ENCODE measurements around the gene FOXL3.

Gene FOXL3

DNA sequence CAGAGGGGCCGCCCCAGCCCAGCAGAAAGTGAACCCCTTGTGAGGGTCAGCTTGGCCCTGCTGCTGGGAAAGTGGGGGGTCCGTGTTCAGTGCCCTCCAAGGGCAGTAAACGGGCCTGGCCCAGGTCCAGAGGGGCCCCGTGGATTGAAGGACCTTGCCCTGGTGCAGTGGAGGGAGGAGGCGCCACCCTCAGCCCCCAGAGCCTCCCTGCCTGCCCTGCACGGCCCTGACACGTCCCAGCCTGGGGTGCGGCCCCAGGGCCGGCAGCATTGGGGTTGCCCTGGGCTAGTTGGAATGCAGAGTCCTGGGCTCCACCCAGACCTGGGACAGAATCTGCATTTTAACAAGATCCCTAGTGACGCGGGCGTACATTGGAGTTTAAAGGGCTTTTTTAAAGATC lies 42.8 kb upstream of the FOXL3 start:
- TF ChIP-seq, protein P1, sequence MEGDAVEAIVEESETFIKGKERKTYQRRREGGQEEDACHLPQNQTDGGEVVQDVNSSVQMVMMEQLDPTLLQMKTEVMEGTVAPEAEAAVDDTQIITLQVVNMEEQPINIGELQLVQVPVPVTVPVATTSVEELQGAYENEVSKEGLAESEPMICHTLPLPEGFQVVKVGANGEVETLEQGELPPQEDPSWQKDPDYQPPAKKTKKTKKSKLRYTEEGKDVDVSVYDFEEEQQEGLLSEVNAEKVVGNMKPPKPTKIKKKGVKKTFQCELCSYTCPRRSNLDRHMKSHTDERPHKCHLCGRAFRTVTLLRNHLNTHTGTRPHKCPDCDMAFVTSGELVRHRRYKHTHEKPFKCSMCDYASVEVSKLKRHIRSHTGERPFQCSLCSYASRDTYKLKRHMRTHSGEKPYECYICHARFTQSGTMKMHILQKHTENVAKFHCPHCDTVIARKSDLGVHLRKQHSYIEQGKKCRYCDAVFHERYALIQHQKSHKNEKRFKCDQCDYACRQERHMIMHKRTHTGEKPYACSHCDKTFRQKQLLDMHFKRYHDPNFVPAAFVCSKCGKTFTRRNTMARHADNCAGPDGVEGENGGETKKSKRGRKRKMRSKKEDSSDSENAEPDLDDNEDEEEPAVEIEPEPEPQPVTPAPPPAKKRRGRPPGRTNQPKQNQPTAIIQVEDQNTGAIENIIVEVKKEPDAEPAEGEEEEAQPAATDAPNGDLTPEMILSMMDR (IDR thresholded peaks at IDR 0.05) = no peak
- no peak for TF ChIP-seq ZFX (IDR thresholded peaks at IDR 0.05; ENCODE audit: borderline replicate concordance)
- H3K27ac ChIP-seq = no peak overlapping the region

DNA sequence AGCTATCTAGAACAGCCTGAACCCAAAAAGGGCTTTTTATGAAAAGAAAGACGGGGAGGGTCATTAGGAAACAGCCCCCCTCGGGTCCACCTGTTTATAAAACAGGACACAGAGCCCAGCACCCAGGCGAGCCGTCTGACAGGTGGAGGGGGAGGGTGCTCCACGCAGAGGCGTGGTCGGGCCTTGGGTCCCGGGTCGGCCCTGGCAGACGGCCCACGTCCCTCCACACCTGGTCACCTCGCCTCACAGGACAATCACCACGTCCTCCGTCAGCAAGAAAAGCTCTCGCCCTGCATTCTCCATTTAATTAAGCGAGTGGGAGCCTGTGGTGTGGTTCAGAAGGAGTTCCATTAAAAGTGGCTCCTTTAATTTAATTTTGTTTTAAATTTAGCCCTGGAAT lies 42.3 kb upstream of the FOXL3 start:
- TF ChIP-seq, protein P1 (IDR thresholded peaks at IDR 0.05) = no peak
- TF ChIP-seq ZFX (IDR thresholded peaks at IDR 0.05; ENCODE audit: borderline replicate concordance) = no peak
- H3K27ac ChIP-seq = no peak overlapping the region

DNA sequence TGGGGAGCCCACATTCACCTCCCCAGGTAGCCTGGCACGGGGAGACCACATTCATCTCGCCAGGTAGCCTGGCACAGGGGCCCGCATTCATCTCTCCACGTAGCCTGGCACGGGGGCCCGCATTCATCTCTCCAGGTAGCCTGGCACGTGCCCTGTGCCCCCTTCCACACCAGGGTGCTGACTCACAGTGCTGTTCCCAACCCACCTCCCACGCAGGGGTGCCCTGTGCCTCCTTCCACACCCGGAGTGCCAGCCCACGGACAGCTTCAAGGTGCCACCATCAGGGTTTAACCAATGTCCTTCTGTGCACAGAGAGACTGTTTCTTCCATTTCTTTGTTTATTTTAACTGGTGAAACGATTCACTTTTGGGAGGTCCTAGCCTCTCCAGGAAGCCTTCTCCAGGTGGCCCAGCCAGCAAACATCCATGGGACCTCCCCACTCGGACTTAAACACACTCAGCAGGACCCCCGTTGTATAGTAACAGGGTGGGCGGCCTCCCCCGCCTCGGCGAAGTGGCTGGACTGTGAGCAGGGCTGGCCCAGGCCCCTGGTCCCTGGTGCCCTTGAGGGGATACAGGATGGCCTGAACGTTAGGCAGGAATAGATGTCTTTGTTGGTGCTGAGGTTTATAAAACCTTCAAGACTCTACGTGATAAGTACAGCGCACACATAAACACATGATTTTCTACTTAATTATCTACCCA lies 41.1 kb upstream of the FOXL3 start:
- H3K27ac ChIP-seq = no peak overlapping the region
- no peak for TF ChIP-seq ZFX (IDR thresholded peaks at IDR 0.05; ENCODE audit: borderline replicate concordance)
- TF ChIP-seq, protein P1 (IDR thresholded peaks at IDR 0.05) = no peak

DNA sequence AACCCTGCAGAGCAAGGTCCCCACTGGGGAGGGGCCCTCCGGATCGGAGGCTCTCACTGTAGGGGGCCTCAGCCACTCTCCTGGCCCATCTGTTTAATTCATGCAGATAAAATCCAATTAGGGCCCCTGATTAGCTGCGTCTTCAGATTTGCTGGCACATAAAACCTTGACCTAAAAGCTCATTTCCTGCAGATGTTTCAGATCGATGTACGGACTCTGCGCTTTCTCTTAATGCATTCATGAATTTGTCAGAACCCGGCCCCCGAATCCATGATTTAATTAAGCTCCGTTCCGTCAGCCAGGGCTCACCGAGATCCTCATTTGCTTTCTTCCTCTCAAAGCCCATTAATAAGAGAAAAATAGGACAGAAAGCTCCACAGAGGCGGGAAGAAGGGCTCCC lies 40.0 kb upstream of the FOXL3 start:
- TF ChIP-seq, protein P1 (IDR thresholded peaks at IDR 0.05) = no peak
- TF ChIP-seq ZFX (IDR thresholded peaks at IDR 0.05; ENCODE audit: borderline replicate concordance) = no peak
- no peak overlapping the region for H3K27ac ChIP-seq

DNA sequence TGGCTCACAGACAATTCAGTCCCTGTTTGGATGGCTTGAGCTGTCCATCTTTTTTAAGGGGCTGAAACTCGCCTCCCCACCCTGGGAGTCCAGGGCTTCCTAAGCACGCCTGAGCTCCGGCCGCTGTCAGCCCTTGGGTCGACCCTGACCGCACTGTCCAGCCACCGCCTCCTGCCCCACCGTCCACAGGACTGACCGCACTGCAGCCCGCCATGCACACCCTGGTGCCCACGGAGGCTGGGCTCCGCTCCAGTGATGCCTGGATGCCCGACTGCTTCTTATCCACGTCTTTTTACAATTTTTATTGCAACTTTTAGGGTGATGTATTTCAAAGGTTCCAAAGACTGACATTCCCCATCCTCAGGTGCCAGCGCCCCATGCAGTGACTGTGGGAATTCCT lies 39.4 kb upstream of the FOXL3 start:
- no peak overlapping the region for H3K27ac ChIP-seq
- TF ChIP-seq ZFX (IDR thresholded peaks at IDR 0.05; ENCODE audit: borderline replicate concordance) = no peak
- TF ChIP-seq, protein P1 (IDR thresholded peaks at IDR 0.05) = no peak

DNA sequence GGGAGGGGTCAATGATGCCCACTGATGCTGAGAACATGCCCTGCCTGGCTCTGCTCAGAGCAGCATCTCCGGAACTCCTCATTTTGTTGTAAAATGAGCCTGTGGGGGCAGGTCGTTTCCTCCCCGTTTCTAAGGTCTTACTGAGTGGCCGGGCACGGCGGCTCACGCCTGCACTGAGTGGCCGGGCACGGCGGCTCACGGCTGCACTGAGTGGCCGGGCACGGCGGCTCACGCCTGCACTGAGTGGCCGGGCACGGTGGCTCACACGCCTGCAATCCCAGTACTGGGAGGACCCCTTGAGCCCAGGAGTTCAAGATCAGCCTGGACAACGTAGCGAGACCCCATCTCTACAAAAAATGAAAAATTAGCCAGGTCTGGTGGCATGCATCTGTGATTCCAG lies 39.0 kb upstream of the FOXL3 start:
- TF ChIP-seq, protein P1 (IDR thresholded peaks at IDR 0.05) = no peak
- TF ChIP-seq ZFX (IDR thresholded peaks at IDR 0.05; ENCODE audit: borderline replicate concordance) = no peak

DNA sequence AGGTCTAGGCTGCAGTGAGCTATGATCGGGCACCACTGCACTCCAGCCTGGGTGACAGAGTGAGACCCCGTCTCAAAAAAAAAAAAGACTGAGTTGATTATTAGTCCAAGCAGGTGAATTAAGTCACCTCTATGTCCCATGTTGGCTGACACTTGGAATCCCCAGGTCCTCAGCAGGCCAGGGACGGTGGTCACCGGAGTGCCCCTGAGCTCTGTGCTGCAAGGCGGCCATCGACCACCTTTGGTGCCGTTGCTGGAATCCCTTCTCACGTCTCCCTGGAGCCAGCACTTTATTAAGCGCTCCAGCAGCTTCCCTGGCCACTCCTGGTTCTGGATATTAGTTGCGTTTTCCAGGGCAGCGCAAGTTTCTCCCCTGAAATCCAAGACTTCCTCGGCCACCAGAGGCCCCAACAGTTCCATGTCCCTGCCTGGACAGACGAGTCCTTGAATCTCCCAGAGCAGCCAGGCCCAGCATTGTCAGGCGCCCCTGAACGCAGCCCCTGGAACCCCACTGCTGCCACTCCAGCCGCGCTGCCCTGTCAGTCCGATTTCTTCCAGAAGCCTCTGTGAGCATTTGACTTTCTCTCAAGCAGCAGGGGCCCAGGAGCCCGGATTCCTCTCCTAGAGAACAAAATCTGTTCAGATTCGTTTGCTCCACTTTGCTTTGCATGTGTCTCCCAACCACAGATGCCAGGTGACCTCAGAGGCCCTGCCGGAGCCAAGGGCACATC lies 38.4 kb upstream of the FOXL3 start:
- H3K27ac ChIP-seq = no peak overlapping the region
- no peak for TF ChIP-seq ZFX (IDR thresholded peaks at IDR 0.05; ENCODE audit: borderline replicate concordance)
- TF ChIP-seq, protein P1 (IDR thresholded peaks at IDR 0.05) = no peak

More for the DNA sequence above, 39.0 kb upstream of the FOXL3 start:
- H3K27ac ChIP-seq = no peak overlapping the region
